ENCODE data around the gene PSME1. TPM values are rescaled to one million over a fixed set of nuclear protein-coding genes. Genes with fewer than 3 reads are reported as not detected.
A peak's percentile ranks its signal among the peaks of the same experiment; 100 is the strongest.
"Not testable (repeated sequence)": the region's sequence is repeated elsewhere in the genome, so short reads cannot be mapped to it uniquely, and the experiment has no call there.

PSME1 gene
- total RNA-seq, 1 experiment from 2014 or later: 163 TPM

- not testable (repeated sequence) for DNase-seq (ENCODE audit: low spot score)
These were observed 30.3 kb upstream of the PSME1 start for GRCh38 chr14:24105609-24106239.

- DNase-seq (ENCODE audit: low spot score): no peak
These were observed 29.2 kb upstream of the PSME1 start for GRCh38 chr14:24106672-24107271.

- DNase-seq (ENCODE audit: low spot score): no peak
These were observed 27.6 kb upstream of the PSME1 start for GRCh38 chr14:24108336-24108874.

- DNase-seq (ENCODE audit: low spot score): no peak
These were observed 25.9 kb upstream of the PSME1 start for GRCh38 chr14:24110060-24110459.

GRCh38 chr14:24110523-24110922 lies 25.5 kb upstream of the PSME1 start:
- no peak for DNase-seq (ENCODE audit: low spot score)

GRCh38 chr14:24113379-24113800 lies 22.6 kb upstream of the PSME1 start:
- DNase-seq (ENCODE audit: low spot score): no peak

- peak; percentile 55 for DNase-seq (ENCODE audit: low spot score)
These were observed 22.0 kb upstream of the PSME1 start for GRCh38 chr14:24113801-24114531.

- DNase-seq (ENCODE audit: low spot score): peak; percentile 97
These were observed 21.2 kb upstream of the PSME1 start, which contains the start of the genes DCAF11 and NRL for GRCh38 chr14:24114532-24115421. DCAF11 (plus strand) TSS chr14:24114777; CDS start chr14:24115595, 818 bp downstream. NRL (minus strand) TSS chr14:24114949; CDS start chr14:24082848, 32,101 bp downstream.

- DNase-seq (ENCODE audit: low spot score): no peak
These were observed 20.4 kb upstream of the PSME1 start for GRCh38 chr14:24115422-24116127.

GRCh38 chr14:24116128-24116814 lies 19.7 kb upstream of the PSME1 start:
- no peak for DNase-seq (ENCODE audit: low spot score)

GRCh38 chr14:24117179-24117578 lies 18.8 kb upstream of the PSME1 start:
- no peak for DNase-seq (ENCODE audit: low spot score)

- no peak for DNase-seq (ENCODE audit: low spot score)
These were observed 16.3 kb upstream of the PSME1 start for GRCh38 chr14:24119691-24120090.

GRCh38 chr14:24121210-24121609 lies 14.8 kb upstream of the PSME1 start:
- no peak for DNase-seq (ENCODE audit: low spot score)

- no peak for DNase-seq (ENCODE audit: low spot score)
These were observed 13.6 kb upstream of the PSME1 start for GRCh38 chr14:24122416-24122815.

- no peak for DNase-seq (ENCODE audit: low spot score)
These were observed 13.1 kb upstream of the PSME1 start for GRCh38 chr14:24122898-24123297.

- DNase-seq (ENCODE audit: low spot score): no peak
These were observed 12.3 kb upstream of the PSME1 start for GRCh38 chr14:24123424-24124417.

- no peak for DNase-seq (ENCODE audit: low spot score)
These were observed 9.1 kb upstream of the PSME1 start for GRCh38 chr14:24126939-24127338.

- DNase-seq (ENCODE audit: low spot score): no peak
These were observed 8.3 kb upstream of the PSME1 start for GRCh38 chr14:24127673-24128072.

GRCh38 chr14:24129410-24129998 lies 6.5 kb upstream of the PSME1 start:
- DNase-seq (ENCODE audit: low spot score): no peak

Measured in A172 (cell line).